ENCODE data around the gene CTIF. TPM values are rescaled to one million over a fixed set of nuclear protein-coding genes. Genes with fewer than 3 reads are reported as not detected.

CTIF gene
- polyA plus RNA-seq, 1 donor from 2014 or later = 50.2 TPM

DNA sequence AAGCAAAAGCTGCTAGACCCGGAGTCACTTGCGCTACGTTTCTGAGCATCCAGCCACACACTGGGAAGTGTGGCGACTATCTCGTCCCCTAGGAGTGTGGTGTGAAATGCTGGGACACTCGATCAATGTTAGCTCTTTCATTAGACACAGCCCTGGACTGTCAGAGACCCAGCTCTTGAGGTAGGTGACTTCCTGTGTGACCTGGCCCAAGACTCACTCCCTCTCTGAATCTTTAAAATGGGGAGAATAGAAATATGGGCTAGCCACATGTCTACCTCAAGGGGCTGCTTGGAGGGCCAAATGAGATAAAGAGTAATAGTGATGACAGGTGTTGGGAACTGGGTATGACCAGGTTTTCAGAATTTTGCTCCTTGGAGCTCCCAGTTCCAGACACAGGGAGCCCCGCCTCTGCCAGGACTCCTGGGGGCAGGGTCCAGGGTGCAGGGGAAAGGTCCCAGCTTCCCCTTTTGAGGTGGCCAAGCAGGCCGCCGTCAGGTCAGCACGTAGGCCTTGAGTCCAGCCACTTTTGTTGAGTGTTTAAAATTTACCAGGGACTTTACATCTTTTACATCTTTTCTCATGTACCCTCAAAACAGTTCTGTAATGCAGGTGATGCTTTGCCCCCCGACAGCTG lies 36.0 kb downstream of the CTIF start:
- H3K27ac ChIP-seq (ENCODE audit: low read length) = no peak overlapping the region
- H3K79me2 ChIP-seq (replicated peaks; ENCODE audit: insufficient read depth, low read length) = peaks cover 41% of the 10 kb centered on the region
- H3K9me2 ChIP-seq (ENCODE audit: insufficient read depth, low read length) = no peaks in the 10 kb centered on the region
- no peaks in the 10 kb centered on the region for H3F3A ChIP-seq (ENCODE audit: insufficient read depth, low read length, poor library complexity, severe bottlenecking)
- H3K27me3 ChIP-seq (ENCODE audit: insufficient read depth, low read depth, low read length) = no peaks in the 10 kb centered on the region
- no peaks in the 10 kb centered on the region for H4K20me1 ChIP-seq (ENCODE audit: insufficient read depth)
- H3K9ac ChIP-seq (ENCODE audit: low read length) = no peak overlapping the region
- no peak overlapping the region for H2AFZ ChIP-seq (ENCODE audit: low read depth, low read length)
- H3K9me3 ChIP-seq (ENCODE audit: low read length) = no peaks in the 10 kb centered on the region
- peaks cover 8% of the 10 kb centered on the region for H3K36me3 ChIP-seq (ENCODE audit: insufficient read depth, low read length)
- H3K4me3 ChIP-seq (ENCODE audit: low read length) = no peak overlapping the region
- H3K4me2 ChIP-seq (ENCODE audit: low read length) = no peak overlapping the region
- TF ChIP-seq MXI1 (conservative IDR thresholded peaks at IDR 0.05; ENCODE audit: poor library complexity, severe bottlenecking) = no peak
- TF ChIP-seq, protein P1, sequence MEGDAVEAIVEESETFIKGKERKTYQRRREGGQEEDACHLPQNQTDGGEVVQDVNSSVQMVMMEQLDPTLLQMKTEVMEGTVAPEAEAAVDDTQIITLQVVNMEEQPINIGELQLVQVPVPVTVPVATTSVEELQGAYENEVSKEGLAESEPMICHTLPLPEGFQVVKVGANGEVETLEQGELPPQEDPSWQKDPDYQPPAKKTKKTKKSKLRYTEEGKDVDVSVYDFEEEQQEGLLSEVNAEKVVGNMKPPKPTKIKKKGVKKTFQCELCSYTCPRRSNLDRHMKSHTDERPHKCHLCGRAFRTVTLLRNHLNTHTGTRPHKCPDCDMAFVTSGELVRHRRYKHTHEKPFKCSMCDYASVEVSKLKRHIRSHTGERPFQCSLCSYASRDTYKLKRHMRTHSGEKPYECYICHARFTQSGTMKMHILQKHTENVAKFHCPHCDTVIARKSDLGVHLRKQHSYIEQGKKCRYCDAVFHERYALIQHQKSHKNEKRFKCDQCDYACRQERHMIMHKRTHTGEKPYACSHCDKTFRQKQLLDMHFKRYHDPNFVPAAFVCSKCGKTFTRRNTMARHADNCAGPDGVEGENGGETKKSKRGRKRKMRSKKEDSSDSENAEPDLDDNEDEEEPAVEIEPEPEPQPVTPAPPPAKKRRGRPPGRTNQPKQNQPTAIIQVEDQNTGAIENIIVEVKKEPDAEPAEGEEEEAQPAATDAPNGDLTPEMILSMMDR (IDR thresholded peaks at IDR 0.05; ENCODE audit: poor library complexity, severe bottlenecking) = no peak

DNA sequence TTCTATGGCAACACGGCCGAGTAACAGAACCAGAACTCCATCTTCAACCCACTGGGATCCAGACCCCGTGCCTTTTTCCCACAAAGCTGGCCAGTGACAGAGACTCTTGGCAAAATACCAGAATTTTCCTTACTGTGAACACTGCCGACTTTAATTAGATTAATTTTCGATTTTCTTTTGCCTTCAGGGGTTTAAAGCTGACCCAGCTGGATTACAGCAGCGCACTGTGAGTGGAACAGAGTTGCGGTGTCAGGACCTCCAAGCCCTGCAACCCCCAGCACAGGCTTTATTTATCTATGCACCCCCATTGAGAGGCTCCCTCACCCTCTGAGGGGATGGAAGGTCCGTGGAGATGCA lies 36.4 kb downstream of the CTIF start:
- Histone ChIP-seq H3K4me3 (ENCODE audit: low read length) (no peak overlapping the region), H3K36me3 (ENCODE audit: insufficient read depth, low read length) (peaks cover 8% of the 10 kb centered on the region), H3K4me2 (ENCODE audit: low read length) (no peak overlapping the region), H2AFZ (ENCODE audit: low read depth, low read length) (no peak overlapping the region), H3K9me2 (ENCODE audit: insufficient read depth, low read length) (no peaks in the 10 kb centered on the region), H3F3A (ENCODE audit: insufficient read depth, low read length, poor library complexity, severe bottlenecking) (no peaks in the 10 kb centered on the region), H3K79me2 (replicated peaks; ENCODE audit: insufficient read depth, low read length) (peaks cover 46% of the 10 kb centered on the region), H4K20me1 (ENCODE audit: insufficient read depth) (no peaks in the 10 kb centered on the region), H3K27me3 (ENCODE audit: insufficient read depth, low read depth, low read length) (no peaks in the 10 kb centered on the region), H3K9me3 (ENCODE audit: low read length) (no peaks in the 10 kb centered on the region), H3K9ac (ENCODE audit: low read length) (no peak overlapping the region), H3K27ac (ENCODE audit: low read length) (no peak overlapping the region)
- no peak for TF ChIP-seq EP300 (conservative IDR thresholded peaks at IDR 0.05; ENCODE audit: poor library complexity, severe bottlenecking)
- TF ChIP-seq EZH2 (IDR thresholded peaks at IDR 0.05; ENCODE audit: borderline replicate concordance, insufficient read depth, low read length, poor library complexity, severe bottlenecking) = no peak
- TF ChIP-seq, protein P1 (IDR thresholded peaks at IDR 0.05; ENCODE audit: poor library complexity, severe bottlenecking) = no peak
- TF ChIP-seq MXI1 (conservative IDR thresholded peaks at IDR 0.05; ENCODE audit: poor library complexity, severe bottlenecking) = no peak
- TF ChIP-seq, protein P2, sequence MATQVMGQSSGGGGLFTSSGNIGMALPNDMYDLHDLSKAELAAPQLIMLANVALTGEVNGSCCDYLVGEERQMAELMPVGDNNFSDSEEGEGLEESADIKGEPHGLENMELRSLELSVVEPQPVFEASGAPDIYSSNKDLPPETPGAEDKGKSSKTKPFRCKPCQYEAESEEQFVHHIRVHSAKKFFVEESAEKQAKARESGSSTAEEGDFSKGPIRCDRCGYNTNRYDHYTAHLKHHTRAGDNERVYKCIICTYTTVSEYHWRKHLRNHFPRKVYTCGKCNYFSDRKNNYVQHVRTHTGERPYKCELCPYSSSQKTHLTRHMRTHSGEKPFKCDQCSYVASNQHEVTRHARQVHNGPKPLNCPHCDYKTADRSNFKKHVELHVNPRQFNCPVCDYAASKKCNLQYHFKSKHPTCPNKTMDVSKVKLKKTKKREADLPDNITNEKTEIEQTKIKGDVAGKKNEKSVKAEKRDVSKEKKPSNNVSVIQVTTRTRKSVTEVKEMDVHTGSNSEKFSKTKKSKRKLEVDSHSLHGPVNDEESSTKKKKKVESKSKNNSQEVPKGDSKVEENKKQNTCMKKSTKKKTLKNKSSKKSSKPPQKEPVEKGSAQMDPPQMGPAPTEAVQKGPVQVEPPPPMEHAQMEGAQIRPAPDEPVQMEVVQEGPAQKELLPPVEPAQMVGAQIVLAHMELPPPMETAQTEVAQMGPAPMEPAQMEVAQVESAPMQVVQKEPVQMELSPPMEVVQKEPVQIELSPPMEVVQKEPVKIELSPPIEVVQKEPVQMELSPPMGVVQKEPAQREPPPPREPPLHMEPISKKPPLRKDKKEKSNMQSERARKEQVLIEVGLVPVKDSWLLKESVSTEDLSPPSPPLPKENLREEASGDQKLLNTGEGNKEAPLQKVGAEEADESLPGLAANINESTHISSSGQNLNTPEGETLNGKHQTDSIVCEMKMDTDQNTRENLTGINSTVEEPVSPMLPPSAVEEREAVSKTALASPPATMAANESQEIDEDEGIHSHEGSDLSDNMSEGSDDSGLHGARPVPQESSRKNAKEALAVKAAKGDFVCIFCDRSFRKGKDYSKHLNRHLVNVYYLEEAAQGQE (IDR thresholded peaks at IDR 0.05; ENCODE audit: borderline replicate concordance) = no peak
- no peak for TF ChIP-seq TAF1 (IDR thresholded peaks at IDR 0.05; ENCODE audit: low read depth)
- TF ChIP-seq SMC3 (conservative IDR thresholded peaks at IDR 0.05; ENCODE audit: poor library complexity) = no peak
- no peak for TF ChIP-seq RAD21 (conservative IDR thresholded peaks at IDR 0.05)
- TF ChIP-seq POLR2AphosphoS5 (IDR thresholded peaks at IDR 0.05) = no peak

Data from neural cell (in vitro differentiated cells).